NCI-H2227 treated with DMSO at 0.1 percent for 48 hours (cell line): ENCODE data around the gene BCS1L.
A peak's percentile ranks its signal among the peaks of the same experiment; 100 is the strongest.

Experiments used
- DNase-seq: peaks from one replicate; lab custom pipeline; 2025; lab: John Stamatoyannopoulos, UW

BCS1L gene

GRCh38 chr2:218659258-218659987 is at the start of gene BCS1L, which contains the start of gene ZNF142:
Gene BCS1L (plus strand): TSS chr2:218659683. CDS start chr2:218660988, 1,305 bp downstream.
Gene ZNF142 (minus strand): TSS chr2:218659623. CDS start chr2:218656429, 3,194 bp downstream.
- peak; percentile 91 for DNase-seq

GRCh38 chr2:218615868-218616315 is 43.6 kb upstream of the BCS1L start:
- DNase-seq = no peak

DNA sequence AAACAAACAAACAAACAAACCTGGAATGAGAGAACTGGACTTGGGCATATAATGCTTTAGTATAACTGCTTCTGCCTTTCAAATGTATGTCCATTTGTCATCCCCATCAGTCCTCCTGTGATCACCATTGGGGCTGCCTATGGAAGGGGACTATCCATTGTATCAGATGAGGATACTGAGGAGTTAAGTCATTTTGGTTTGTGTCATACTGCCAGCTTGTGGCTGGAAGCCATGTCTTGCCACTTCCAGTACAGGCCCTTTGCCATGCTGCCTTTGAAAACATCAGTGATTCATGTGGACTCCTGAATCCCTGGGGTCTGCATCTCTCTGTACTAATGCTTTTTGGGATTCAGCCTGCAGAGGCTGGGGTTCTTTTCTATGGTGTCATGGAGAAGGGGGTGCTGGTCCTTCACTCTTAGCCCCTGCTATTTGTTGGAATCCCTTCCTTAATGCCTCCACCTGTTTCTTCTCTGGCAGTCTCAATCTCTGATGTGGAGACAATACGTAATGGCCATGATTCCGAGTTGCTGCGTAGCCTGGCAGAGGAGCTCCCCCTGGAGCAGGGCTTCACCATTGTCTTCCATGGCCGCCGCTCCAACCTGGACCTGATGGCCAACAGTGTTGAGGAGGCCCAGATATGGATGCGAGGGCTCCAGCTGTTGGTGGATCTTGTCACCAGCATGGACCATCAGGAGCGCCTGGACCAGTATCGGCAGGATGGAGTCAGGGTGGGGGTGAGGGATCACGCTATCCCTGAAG is 41.2 kb upstream of the BCS1L start:
- no peak for DNase-seq

- no peak for DNase-seq
Observed at GRCh38 chr2:218621007-218621406, 38.5 kb upstream of the BCS1L start.

- DNase-seq = no peak
Observed at GRCh38 chr2:218622606-218623365, 36.7 kb upstream of the BCS1L start.

DNA sequence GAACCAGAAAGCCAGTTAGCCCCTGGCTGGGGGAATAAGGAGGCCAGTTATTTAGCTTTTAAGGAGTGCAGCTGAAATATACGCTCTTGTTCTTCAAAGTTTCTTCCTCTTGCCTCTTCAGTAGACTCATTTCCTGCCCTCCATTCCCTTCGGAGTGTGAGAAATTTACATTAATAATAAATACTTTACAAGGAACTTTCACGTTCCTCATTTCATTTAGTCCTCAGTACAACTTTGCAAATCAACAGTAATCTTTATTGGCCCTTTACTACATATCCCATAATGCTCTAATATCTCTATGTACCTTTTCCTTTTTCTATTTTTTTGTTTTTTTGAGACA is 36.1 kb upstream of the BCS1L start:
- no peak for DNase-seq

GRCh38 chr2:218626369-218626768 is 33.1 kb upstream of the BCS1L start:
- no peak for DNase-seq

GRCh38 chr2:218627939-218628338 is 31.5 kb upstream of the BCS1L start:
- no peak for DNase-seq

DNA sequence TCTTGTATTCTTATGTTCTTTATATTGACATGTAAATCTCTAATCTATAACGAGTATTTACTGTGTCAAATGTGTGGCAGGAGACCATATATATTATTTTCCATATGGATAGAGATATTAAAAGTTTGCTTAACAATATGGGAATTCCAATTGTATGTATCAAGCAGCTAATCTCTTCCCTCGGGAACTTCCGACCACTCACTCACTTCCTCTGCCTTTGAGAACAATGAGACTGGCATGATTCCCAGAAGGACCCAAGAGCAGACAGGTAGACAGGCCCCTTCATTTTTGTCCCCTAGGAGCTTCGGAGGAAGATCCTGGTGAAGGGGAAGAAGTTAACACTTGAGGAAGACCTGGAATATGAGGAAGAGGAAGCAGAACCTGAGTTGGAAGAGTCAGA is 27.6 kb upstream of the BCS1L start:
- DNase-seq = no peak

DNA sequence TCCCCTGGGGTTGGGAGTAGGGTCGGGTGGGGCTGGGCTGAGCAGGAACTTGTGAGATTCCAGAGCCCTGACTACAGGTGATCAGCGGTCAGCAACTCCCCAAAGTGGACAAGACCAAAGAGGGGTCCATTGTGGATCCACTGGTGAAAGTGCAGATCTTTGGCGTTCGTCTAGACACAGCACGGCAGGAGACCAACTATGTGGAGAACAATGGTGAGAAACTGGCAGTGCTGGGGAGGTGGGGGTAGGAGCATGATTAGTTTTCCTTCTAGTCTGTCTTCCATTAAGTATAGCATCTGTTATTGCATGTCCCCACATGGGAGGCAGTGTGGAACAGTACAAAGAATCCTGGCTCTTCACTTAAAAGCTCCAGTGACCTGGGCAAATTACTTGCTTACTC is 23.8 kb upstream of the BCS1L start:
- no peak for DNase-seq

GRCh38 chr2:218638372-218638771 is 21.1 kb upstream of the BCS1L start:
- DNase-seq = no peak

- no peak for DNase-seq
Observed at GRCh38 chr2:218642121-218642656, 17.3 kb upstream of the BCS1L start.

DNA sequence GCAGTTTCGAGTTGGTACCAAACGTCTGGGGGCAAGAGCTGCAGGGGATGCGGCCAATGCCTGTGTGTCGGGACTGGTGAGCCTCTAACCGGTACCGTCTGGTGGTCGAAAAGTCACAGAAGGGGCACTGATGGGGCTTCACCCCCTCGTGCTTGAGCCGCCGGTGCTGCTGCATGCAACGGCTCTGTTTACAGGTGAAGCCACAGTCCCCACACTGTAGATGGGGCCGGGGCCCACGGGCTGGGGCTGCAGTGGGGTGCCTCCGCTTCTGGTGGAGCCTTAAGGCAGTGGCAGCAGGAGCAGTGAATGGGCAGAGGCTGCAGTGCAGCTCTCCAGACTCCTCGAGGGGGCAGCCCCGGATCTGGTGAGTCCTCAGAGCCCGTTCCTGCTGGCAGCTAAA is 16.7 kb upstream of the BCS1L start:
- no peak for DNase-seq

- no peak for DNase-seq
Observed at GRCh38 chr2:218643751-218644310, 15.7 kb upstream of the BCS1L start.

- DNase-seq = no peak
Observed at GRCh38 chr2:218644721-218645120, 14.8 kb upstream of the BCS1L start.

DNA sequence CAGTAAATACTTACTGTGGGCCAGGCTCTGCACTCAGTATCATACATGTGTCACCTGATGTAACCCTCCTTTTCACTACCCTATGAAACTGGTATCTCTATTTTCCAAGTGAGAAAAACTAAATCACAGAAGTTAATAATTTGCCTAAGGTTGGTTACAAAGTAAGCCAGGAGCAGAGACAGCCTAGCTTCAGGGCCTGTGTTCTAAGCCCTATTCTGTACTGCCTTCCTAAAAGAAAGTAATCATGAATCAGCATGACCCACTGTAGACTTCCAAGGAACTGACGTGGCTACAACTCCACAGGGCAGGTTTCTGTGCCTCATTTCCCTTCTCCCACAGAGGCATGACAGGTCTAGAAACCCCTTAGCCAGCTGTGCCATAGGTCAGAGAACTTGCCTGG is 14.4 kb upstream of the BCS1L start:
- no peak for DNase-seq

DNA sequence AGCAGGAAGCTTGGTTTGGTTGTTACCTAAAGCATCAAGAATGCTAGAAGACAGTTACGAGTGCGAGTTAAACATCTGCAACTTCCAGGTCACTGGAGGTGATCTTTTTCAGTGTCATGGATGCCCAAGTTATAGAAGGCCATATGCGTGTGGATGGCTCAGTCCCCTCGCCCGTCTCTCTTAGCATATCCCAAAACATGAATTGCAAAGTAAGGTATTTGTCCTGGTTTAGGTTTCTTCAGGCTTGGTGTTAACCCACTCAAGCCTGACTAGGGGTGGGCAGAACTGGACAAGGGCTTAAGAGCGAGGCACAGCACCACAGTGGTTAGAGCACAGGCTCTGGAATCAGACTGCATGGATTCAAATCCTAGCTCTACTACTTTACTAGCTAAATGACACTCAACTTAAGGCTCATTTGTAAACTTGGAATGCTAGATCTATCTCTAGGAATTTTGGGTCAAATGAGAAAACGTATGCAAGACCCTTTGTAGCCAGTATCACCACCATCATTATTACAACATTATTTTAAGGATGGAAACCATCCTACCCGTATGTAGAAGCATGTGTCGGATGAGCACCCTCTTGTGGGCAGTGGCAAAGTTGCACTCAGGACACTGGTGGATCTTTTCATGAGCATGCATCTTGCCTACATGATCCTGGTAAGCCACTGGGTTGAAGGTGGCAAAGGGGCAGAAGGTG is 11.2 kb upstream of the BCS1L start:
- peak; percentile 16 for DNase-seq

GRCh38 chr2:218648787-218649100 is 10.7 kb upstream of the BCS1L start:
- no peak for DNase-seq

GRCh38 chr2:218655751-218656150 is 3.7 kb upstream of the BCS1L start:
- DNase-seq = no peak

GRCh38 chr2:218658671-218659257 is 719 bp upstream of the BCS1L start:
- peak; percentile 22 for DNase-seq

DNA sequence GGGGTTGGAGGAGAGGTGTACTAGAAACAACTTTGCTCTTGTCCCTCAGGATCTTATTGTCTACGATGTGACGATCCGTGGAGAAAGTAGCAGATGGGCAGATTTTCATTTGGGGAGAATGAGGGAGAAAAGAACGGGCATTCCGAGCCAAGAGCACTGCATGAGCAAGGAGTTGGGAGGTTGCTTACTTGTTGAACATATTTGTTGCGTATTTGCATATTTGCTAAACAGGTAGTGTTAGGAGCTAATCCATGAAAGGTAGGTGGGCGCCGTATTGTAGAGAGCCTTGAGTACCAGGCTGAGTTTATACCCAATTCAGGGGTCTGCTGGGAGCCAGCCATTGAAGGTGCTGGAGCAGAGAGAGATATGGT is 490 bp downstream of the BCS1L start:
- no peak for DNase-seq
